GM03348 (cell line): ENCODE measurements around the gene DGCR8.

Experiments used
- DNase-seq: peaks from one replicate; pipeline ENCODE4 v3.0.0; 2012; ENCODE audit warnings: low spot score

Gene DGCR8

DNA sequence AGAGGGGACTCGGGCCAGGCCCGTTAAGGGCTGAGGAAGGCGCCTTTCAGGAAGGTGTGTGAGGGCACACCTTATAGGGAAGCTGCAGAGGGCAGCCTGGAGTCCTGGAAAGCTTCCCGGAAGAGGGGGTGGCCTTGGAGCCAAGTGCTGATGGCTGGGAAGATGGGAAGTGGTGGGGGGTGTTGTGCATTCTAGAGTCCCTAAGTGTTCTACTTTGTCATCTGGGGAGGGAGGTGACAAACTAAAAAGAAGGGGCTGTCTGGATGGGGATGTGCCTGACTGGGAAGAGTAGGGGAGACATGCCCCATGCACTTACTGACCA lies 58.3 kb downstream of the DGCR8 start:
- no peak for DNase-seq

- DNase-seq: no peak
Measured at GRCh38 chr22:20138868-20139267, 58.8 kb downstream of the DGCR8 start.

DNA sequence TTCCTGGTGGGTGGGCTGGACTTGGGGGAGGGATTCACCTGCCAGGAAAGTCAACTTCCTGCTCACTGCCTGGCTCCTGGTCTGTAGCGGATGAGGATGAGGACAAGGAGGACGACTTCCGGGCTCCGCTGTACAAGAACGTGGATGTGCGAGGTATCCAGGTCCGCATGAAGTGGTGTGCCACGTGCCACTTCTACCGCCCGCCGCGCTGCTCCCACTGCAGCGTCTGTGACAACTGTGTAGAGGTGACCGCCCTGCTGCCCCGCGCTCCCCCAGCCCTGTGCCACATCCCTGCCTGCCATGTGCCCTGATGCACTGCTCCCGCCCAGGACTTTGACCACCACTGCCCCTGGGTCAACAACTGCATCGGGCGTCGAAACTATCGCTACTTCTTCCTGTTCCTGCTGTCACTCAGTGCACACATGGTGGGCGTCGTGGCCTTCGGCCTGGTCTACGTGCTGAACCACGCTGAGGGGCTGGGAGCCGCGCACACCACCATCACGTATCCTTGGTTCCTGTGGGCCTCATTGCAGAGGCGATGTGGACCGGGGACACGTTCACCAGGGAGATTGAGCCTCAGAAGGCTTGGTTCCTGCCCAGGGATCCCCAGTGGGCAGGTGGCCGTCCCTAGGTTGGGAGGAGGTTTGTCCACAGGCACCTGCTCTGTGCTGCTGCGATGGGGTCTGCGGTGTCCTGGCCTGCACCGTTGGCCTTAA lies 59.5 kb downstream of the DGCR8 start:
- no peak for DNase-seq

DNA sequence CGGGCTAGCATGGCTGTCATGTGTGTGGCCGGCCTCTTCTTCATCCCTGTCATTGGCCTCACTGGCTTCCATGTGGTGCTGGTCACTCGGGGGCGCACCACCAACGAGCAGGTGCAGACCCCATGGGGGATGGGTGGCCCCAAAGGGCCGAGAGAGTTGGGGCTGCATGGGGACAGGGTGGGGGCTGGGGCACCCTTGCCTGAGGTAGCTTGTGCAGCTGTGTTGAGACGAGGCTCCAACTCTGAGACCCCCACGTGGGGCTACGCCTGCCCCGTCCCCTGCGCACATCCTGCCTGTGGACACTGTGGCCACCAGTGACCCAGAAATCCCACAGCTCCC lies 60.0 kb downstream of the DGCR8 start:
- no peak for DNase-seq

- DNase-seq: no peak
Measured at GRCh38 chr22:20140521-20140964, 60.5 kb downstream of the DGCR8 start.

GRCh38 chr22:20141186-20142077 lies 61.4 kb downstream of the DGCR8 start:
- DNase-seq: peak; percentile 81

- no peak for DNase-seq
Measured at GRCh38 chr22:20142711-20143621, 62.9 kb downstream of the DGCR8 start.

GRCh38 chr22:20143883-20144665 lies 64.0 kb downstream of the DGCR8 start:
- DNase-seq: no peak

DNA sequence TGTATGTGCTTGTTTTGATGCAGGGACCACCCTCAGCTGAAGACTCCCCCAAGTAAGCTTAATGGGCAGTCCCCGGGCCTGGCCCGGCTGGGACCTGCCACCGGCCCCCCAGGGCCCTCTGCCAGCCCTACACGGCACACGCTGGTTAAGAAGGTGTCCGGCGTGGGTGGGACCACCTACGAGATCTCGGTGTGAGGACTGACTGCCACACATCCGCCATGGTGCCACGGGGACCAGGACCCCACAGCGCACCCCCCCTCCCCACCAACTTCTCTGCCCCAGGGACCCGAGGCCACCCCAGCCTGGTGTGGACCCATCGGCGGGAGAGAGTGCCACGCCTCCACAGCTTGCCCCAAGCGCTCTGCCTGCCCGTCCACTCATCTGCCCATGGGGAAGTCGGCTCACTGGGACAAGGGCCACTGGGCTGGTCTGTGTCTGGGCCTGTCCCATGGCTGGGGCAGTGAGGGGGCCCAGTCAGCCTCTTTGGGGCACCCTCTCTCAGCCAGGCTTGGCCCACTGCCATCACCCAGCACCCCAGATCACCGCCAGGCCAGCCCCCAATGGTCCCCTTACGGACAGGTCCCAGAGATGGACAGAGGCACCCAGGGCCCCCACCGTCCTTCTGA lies 65.3 kb downstream of the DGCR8 start:
- DNase-seq: no peak

- DNase-seq: no peak
Measured at GRCh38 chr22:20145832-20146223, 65.8 kb downstream of the DGCR8 start.

- DNase-seq: no peak
Measured at GRCh38 chr22:20146777-20147176, 66.7 kb downstream of the DGCR8 start.

DNA sequence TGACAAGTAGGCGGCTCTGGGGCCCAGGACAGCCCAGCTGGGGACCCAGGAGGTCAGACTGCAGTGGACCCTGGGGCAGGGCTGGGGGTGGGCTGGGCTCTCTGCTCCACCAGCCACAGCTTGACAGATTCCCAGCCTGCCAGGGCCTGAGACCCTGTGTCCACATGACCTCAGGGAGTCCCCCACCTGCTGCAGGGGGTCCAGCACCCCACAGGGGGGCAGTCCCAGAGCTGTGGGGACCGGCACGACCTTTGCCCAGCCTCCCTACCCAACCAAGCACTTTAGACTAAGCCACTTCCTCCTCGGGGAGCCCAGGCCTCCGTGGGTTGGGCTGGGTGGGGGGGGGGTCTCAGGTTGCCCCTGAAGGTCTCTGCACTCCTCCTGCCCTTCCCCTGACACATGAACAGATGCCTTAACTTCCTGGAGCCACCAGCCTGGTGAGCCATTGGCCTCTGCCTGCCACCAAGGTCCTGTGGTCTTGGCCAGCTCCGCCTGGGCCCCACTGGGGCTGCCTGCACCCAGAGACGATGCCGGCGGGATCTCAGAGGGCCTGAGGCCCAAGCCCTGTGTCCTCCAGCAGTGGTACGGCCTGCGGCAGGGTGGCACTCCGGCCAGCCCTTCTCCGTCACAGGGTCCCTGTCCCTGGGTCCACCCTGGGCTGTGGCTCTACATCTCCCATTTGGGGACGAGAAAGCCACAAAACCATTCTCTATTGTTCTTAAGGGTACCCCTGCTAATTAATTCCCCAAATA lies 67.4 kb downstream of the DGCR8 start:
- DNase-seq: no peak

DNA sequence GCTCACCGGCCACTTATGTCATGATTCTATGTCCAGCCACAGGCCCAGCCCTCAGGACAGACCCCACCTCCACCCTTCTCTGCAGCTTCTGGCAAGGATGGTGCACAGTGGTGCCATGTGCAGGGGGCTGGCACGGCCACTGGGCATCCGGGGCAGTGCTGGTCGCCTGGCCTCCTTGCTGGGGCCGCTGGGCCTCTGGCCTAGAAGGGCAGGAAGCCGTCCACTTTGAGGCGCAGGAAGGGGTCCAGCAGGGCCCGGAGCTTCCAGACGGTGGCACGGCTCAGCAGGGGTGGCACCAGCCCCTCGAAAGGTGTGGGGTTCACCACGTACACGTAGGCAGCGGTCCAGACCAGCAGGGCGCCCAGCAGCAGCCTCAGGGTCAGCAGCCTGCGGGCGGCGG lies 68.4 kb downstream of the DGCR8 start:
- DNase-seq: no peak

GRCh38 chr22:20149257-20150250 lies 69.5 kb downstream of the DGCR8 start:
- DNase-seq: no peak

- no peak for DNase-seq
Measured at GRCh38 chr22:20150381-20151275, 70.6 kb downstream of the DGCR8 start, which contains the start of gene CCDC188. Gene CCDC188 (minus strand): TSS chr22:20151055. CDS start chr22:20150986, 69 bp downstream.

DNA sequence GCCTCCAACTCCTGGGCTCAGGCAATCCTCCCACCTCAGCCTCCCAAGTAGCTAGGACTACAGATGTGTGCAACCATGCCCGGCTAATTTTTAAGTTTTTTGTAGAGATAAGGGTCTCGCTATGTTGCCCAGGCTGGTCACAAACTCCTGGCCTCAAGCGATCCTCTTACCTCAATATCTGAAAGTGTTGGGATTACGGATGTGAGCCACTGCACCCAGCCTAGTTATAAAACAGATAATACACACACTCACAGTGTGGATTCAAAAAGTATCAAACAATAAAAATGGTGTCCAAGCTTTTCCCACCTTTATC lies 71.2 kb downstream of the DGCR8 start:
- DNase-seq: no peak

- DNase-seq: no peak
Measured at GRCh38 chr22:20152464-20152890, 72.4 kb downstream of the DGCR8 start.

DNA sequence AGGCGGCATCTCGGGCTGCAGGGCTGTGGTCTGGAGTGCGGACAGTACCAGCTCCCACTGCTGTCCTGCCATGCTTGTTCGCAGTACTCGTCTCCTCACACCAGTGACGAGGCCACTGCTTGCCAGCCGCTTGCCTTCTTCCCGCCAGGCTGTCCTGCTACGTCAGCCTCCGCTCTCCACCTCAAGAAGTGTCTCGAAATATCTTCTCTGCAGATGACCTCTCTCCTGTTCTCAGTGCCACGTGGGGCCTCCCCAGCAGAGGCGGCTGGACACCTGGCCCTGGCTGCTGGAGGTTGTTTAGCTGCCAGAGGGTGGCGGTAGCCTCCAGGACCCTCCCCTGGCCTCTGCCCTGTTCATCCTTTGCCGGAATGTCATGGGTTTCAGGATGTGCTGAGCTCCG lies 73.9 kb downstream of the DGCR8 start:
- no peak for DNase-seq
